ENCODE measurements around the gene MAF.

The MAF gene

DNA sequence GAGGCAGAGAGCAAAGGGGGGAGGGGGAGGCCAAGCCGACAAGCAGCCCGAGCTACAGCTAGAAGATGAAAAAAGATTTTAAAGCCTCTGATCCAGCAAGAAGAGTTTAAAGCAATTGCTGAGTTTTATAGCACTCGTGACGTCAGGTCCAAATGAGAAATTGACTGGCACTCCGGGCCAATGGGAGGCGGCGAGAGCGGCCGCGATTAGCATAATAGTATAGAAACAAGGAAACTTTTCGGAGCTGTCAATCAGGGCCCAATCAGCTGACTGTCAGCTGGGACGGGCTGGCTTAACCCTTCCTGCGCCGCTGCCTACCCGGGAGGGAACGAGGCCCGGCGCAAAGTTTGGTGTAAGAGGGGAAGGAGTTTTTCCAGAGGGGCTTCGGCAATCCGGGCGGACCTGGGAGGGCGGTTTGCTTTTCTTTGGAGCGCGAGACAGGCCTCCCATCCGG is at the start of gene MAF:
TSS of gene MAF (minus strand) at position 100 of the 454 bp plus-strand sequence. CDS start 835 bp downstream, outside the sequence.
- peak; percentile 90 for DNase-seq (ENCODE audit: low spot score)

DNA sequence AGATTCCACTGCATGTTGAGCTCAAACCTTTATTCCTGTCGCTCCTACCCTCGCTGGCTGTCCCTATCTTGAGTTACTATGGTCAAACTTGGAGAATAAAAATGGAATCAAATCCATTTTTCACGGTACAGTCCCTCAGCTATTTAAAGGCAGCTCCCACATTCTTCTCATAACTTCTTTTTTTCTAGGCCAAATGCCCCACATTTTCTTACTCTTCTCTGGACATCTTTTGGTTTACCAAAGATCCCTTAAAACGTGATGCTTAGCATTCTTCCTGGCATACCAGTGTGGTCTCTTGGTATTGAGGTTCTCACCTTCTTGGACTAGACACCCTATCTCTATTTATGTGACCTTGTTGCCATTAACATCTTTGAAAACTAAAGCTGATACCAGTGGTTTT is 48.3 kb upstream of the MAF start:
- no peak for DNase-seq (ENCODE audit: low spot score)

DNA sequence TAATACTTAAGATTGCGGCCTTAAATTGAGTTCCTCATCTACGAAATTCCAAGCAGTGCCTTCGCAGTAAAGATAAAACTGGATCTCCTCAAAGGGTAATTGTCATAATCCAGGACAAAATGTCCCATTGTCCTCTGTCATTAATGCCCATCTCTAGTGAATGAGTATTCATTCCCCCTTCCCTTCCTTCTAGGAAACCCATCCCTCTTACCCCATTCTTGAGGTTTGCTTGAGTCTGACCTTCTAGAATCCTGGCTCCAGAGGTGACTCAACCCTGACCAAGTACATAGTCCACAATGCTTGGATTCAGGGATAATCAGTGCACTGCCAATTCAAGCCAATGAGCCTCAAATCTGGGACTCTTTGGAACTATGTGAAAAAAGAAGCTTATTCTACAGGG is 47.0 kb upstream of the MAF start:
- no peak for DNase-seq (ENCODE audit: low spot score)

DNA sequence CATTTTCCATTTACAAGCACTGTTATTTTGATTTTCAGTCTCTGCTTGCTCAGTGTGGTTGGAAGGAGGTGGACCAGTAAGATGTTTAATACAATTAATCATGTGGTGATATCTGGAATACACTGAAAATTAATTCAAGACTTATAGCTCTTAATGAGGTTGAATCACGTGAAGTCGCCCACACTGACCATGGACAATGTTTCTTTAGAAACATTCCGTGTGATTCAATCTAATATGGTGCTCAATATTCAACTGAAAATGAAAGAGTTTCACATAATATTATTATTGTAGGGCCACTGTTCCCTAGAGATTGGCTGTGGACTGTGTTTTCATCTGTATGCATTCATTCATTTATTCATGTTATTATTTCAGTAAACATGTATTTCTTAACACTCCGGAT is 45.2 kb upstream of the MAF start:
- DNase-seq (ENCODE audit: low spot score) = no peak

DNA sequence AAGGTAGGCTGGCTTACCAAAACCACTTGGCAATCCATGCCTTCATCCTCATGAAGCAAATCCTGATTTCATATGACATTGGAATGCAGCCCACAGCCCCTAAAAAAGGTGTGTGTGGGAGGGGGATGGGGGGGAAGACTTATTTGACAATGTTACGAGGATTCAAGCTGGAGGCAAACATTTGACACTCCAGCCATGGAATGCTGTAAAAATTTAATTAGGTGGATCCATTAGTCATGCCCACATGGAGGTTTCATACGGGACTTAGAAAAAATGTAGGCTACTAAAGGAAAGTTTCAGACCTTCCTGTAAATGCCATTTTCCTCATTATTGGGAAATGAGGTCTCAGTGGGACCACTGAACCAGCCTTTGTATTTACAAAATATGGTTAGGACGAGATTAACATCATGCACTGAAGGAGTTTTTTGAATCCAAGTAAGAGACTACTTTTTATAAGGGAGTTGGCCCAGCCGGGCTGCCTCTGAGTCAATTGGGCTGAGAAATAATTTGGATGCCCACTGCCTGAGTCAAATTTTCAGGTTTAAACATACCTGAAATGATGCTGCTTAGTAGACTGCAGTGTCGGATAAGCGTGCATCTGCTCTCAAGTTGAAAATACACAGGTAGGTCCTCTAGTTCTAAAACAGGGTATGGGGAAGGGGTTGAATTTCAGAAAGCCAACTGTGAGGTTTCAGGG is 44.6 kb upstream of the MAF start:
- DNase-seq (ENCODE audit: low spot score) = no peak

DNA sequence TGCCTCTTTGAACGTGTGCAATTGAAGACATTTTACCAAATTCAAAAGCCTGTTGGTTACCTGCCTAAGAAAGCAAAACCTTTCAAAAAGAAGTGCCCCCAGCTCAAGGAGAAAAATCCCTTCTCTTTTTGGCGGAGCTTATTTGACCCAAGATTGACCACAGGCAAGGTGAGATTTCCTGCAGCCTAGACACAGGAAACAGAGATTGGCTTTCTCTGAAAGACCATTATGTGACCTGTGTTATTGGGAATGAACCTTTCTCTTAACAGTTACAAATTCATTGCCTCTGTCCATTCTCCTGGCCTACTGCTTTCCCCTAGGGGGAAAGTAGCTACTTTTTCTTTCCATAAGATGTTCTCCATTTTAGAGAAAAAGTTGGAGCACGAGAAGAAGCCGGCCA is 42.1 kb upstream of the MAF start:
- no peak for DNase-seq (ENCODE audit: low spot score)

DNA sequence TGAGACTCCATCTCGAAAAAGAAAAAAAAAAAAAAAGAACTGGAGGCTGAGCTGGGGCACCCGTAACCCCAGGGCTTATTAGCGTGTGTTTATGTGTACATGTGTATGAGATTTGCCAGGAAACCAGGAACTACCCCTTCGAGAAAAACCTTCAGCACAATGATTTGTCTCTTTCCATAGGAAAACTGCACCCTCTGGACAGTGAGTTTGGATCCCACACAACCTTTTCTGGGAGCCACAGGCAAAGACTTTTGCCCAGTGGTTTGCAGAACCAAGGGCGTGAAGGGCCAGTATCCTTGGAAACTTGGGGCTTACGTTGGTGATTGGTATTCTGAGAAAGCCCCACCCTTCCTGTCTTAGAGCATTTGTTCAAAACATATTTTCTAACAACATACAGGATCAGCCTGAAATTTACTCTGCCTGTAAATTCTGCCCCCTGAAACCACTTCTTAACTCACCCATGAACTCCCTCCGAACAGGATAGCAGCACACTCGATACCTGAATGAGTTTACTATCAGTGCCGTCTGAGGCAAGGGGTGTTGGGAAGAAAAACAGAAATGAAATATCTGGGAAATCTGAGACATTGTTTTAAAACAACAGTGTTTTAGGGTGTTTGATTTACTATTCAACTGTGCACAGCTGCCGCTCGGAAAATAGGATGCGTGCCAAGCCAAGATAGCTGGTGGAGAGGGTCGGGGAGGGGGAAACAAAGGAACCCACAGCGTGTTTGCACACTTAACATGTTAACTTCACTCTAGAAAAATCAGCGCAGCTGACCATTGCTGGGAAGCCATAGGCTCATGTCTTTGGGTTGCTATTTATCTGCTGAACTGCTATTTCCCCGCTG is 40.2 kb upstream of the MAF start:
- DNase-seq (ENCODE audit: low spot score) = no peak

DNA sequence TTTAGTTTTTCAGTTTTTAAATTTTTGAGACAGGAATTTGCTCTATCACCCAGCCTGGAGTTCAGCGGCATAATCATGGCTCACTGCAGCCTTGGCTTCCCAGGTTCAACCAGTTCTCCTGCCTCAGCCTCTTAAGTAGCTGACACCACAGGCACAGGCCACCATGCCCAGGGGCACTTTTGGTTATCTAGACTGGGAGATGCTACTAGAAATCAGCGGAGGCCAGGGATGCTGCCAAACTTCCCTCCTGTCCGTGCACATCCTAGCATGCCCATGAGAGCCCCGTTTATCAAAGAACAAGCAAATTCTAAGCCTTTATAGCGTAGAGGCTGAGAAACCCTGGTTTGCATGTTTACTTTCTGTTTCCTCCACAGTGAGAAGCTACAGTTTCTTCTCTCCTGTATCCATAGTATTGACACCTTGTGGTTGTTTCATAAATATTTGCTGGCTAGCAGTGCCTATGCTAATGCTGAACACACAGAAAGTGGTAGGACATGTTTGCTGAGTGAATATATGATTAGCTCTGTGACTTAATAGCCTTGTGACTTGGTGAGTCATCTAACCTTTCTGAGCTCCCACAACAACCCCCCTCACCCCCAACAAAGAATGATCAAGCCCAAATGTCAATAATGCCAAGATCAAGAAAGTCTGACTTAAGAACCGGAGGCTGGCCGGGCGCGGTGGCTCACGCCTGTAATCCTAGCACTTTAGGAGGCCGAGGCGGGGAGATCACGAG is 39.2 kb upstream of the MAF start:
- DNase-seq (ENCODE audit: low spot score) = no peak

DNA sequence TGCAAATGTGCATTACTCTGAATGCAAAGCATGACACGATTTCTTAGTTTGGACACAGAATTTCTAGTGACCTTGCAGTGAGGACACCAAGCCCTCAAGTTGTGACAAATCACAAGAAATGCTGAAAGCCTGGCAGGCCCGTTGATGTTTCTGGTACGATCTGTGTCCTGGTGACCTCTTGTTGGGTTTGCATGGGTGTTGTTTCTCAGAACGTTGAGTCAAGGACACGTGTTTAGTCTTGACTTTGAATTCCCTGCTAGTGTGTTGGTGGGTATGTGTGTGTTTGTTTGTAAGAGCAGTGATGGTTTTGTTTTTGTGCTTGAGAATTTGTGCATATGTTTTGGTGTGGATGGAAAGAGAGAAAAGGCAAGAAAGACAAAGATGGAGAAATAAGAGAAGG is 37.8 kb upstream of the MAF start:
- DNase-seq (ENCODE audit: low spot score) = no peak

DNA sequence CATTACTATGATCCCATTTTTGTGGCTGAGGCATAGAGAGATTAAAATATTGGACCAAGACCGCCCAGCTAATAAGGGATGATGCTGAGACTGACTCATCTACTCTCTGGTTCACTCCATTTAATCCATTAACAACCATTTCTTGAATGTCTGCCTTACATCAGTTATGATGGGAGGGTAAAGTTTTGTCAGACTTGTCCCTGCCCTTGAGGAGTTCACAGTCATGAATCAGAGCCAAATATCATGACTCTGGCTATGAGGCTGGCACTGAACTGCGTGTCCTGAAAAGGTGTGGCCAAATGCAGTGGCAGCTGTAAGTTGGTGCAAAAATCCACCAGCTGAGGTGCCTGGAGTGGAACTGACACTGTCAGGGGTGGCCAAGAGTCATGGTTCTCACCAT is 35.0 kb upstream of the MAF start:
- no peak for DNase-seq (ENCODE audit: low spot score)

DNA sequence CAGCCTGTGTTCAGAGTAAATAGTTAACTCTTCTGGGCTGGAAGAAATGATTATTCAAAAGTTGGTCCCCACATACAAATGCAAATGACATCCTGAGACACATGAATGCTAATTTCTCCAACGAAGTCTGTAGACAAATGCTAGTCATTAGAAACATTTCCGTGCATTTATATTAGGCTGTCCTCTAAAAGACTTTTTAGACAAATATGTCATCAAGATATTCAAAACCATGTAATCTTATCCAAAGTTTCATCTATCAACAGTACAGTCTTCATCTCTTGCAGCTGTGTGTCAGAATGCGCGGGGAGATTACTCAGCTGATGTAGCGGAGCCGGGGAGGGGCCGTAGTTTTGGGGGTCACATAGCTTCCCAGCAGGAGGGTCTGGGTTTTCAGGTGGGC is 33.8 kb upstream of the MAF start:
- DNase-seq (ENCODE audit: low spot score) = no peak

DNA sequence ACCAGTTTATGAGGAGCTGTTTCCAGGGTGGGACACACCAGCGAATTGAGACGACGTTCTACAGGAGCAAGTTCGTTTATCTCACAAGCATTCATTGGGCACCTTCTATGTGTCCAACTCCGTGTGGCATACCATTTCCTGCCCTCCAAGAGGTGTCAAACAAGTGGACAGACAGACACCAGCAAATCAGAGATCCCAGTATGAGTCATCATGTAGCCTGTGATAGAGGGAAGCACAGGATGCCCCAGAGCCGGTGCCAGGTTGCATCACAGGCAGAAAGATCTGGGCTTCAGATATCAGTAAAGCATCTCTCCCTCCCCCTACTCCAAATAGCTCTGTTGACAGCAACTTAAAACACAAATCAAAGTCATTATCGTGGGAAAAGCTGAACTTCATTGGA is 31.8 kb upstream of the MAF start:
- no peak for DNase-seq (ENCODE audit: low spot score)

DNA sequence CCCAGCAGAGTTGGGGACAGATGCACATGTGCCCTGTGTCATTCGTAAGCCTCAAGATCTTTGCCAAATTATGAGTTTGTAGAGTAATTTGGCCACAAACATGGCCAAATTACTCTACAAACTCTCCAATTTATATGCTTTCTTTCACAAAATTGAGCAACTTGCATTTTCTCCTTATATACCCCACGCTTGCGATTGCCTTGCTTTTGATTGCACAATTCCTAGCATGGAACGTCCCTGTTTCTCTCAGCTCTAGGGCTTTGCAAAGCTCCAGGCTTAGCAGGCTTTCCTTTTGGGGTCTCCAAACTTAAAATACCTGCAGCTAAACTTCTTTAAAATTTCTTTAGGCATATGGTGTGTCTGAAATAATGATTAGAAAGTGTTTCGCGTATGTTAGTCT is 28.5 kb upstream of the MAF start:
- DNase-seq (ENCODE audit: low spot score) = no peak

DNA sequence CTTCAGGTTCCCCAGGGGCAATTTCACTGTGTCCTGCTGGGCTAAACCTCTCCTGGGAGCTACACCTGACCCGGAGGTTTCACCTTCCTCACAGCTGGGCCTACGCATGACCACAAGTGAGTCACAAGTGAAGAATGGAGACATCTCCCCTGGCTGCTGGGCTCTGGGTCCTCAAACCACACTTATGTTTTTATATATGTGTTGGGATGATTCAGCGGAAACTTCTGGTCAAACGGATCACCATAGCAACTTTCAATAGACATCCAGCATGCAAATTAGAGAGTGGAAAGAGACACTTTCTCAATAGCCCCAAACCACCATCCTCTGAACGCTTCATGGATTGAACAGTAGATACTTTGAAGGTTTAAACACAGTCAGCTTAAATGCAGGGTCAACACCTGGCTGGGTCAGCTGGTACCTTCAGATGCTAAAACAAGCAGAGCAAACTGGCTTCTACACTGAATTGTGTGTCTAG is 28.0 kb upstream of the MAF start:
- no peak for DNase-seq (ENCODE audit: low spot score)

DNA sequence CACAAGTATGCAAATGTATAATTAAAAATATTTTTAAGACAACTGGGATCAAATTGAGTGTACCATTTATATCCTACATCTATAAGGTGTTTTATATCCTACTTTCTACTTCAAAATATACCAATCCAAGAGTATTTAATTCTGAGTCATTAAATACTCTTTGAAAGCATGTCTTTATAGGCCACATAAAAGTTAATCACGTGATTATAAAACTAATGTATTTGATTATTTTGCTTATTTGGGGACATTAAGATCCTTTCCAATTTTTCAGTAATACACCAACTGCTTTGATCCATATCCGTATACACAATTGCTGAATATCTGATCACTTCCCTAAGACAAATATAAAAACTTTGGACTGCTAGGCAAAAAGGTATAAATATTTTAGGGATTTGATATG is 26.6 kb upstream of the MAF start:
- no peak for DNase-seq (ENCODE audit: low spot score)

DNA sequence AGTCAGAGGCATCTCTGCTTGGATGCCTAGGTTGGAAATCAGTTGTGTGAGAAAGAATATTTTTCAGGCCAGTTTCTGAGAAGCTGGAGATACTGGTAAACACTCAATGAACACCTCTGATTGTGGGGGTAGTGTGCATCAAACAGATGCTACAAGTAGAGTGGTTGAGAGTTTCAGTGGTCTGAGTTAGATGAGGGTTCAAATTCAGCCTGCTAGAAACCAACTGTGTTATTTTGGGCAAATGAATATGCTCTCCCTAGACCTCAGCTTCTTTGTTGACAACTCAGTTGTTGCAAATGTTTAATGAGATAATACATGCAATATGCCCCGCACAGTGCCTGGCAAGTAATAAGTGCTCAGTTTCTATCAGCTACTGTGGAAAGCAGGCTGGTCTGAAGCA is 25.2 kb upstream of the MAF start:
- no peak for DNase-seq (ENCODE audit: low spot score)

DNA sequence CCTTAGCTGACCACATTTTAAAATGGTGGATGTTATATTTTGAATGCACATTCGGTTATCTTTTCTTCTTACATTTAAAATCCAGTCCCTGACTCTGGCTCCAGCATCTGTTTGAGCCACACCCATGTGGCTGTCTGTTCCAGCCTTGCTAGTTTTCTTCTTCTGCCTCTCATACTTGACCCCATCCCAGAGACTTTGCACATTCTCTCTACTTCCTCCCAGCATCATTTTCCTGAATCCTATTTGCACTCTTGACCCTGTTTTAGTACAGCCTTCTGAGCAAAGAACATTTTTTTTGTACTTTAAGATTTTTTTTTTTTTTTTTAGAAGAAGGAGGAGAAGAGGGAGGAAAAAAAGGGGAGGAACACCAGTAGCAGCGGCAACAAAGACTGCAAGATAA is 23.3 kb upstream of the MAF start:
- no peak for DNase-seq (ENCODE audit: low spot score)

DNA sequence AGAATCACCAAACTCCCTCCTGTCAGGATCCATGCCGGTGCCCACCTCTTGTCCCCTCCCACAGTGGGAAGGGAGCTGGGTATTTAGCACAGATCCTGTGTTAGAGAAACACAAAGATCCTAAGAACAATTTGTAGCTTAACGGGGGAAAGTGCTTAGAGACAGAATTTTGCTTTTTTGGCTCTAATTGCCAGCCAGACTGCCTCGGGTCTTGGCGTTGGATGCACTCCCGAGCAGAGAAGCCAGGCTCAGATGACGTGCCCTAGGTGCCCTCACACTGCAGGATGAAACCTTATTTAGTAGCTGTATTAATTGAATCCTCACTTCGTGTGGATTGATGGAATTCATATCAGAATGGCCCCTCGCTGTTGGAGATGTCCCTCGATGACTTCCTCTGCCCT is 22.5 kb upstream of the MAF start:
- DNase-seq (ENCODE audit: low spot score) = no peak

DNA sequence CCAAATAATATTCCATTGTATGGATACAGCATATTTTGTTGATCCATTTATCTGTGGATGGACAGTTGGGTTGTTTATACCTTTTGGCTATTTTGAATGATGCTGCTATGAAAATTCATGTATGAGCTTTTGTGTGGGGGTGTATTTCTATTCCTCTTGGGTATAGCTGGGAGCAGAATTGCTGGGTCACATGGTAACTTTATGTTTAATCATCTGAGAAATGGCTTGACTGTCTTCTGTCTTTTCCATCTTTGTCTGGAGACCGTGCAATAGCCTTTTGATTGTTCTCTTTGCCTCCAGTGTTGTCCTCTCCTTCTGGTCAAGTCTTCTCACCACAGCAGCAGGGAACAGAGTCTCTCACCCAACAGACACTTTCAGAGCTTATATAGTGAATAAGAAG is 20.5 kb upstream of the MAF start:
- no peak for DNase-seq (ENCODE audit: low spot score)

DNA sequence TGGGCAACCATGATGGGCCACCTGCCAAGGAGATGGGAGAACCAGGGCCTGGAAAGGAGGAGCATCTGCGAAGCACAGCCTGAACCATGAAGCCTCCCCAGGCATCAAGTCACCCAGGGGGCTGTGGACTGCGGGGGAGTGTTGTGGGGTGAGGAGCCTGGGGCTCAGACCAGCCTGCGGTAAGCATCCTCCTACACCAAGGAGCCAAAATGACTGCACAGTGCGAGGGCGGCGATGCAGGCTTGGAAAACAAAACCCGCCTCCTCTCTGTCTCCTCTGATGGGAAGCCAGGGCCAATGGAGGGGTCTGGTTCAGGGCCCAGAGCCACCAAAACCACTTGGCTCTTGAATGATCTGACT is 18.1 kb upstream of the MAF start:
- DNase-seq (ENCODE audit: low spot score) = no peak

DNA sequence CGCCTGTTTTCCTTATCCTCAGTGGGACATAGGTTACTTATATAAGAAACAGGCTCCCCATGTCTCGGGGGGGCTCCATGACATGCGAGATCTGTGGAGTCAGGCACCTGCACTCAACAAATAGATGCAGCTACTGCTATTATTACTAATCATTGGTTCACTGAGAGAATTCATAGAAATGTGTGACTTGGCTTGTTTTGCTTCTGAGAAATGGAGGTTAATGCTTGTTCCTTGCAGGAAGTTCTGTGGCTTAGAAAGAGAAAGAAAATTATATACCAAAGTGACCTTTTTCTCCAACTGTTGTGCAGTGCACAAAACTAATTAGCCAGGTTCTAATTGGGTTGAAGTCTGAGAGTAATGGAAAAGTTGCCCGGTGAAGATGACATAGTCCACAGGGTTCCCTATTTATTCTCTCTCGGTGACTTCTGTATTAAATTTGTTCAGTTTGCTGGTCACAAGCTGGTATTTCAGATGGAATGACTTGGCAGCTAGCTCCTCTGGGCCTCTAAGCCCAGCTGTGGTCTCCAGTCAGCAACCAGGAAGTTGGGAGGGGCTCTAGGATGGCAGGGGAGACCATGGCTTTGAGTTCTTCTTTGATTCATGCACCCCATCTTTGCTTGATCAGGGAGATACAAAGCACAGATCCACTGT is 17.6 kb upstream of the MAF start:
- no peak for DNase-seq (ENCODE audit: low spot score)

DNA sequence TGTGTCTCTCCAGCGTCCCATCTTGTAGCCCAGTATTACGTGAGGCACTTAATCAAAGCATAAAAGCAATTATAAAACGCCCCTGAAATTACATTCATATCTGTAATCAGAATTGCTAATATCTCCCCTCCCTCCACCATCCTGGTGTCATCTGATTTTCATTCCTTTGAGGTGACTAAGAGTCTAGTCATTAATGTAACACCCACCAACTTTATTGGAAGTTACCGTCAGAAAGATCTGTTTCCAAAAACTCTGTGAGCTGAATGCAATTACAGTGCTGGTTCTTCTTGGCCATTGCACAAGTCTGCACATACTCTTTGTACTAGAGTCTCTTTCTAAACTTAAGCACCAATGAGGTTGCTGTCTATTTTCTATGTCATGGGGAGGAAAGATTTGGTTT is 12.5 kb upstream of the MAF start:
- no peak for DNase-seq (ENCODE audit: low spot score)
